Sigmoid colon (tissue), 4 donors: ENCODE results near the gene MYO5B.

Source experiments
- CTCF ChIP-seq, 4 experiments: fragments of 450-650 bp in 3 of 4; fragments of 200-600 bp in 1 of 4; IDR thresholded peaks; one replicate each; pipeline ENCODE4 v1.5.1; 2016 to 2019; ENCODE audit warnings: antibody characterized with exemption in 4 of 4, mild to moderate bottlenecking in 3 of 4, moderate library complexity in 2 of 4
- EP300 ChIP-seq, 4 donors: sonication (generic); formaldehyde crosslinking; IDR thresholded peaks; one replicate each; pipeline ENCODE4 v1.6.1; 2017; ENCODE audit warnings: antibody characterized with exemption in 4 of 4
- POLR2A ChIP-seq, 2 donors: fragments of 450-650 bp; IDR thresholded peaks; one replicate each; pipeline ENCODE4 v1.6.1; 2016; ENCODE audit warnings: antibody characterized with exemption in 2 of 2, mild to moderate bottlenecking in 2 of 2, moderate library complexity in 2 of 2
- POLR2AphosphoS5 ChIP-seq, 4 donors: sonication (generic); formaldehyde crosslinking; IDR thresholded peaks; one replicate each; pipeline ENCODE4 v1.6.1; 2017; ENCODE audit warnings: antibody characterized with exemption in 4 of 4

DNA sequence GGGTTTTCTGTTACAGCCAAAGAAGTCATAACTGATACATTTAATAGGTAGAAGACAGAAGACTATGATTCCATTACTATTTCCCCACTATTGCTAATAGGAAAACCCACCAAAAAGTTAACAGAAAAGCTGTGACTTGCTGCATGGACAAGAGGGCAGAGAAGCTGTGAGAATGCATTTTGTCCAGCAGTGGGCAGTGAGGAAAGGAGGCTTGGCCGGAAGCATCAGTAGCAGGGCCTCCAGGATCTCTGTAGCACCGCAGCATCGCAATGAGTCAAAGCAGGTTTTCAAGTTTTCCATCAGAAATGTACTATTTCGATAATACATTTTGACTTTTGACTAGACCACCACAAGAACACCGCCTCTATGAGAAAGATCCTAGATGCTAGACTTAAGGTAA is 24.9 kb downstream of the MYO5B start:
- no peak for TF ChIP-seq EP300 (IDR thresholded peaks at IDR 0.05)
- no peak for TF ChIP-seq CTCF (IDR thresholded peaks at IDR 0.05)
- TF ChIP-seq POLR2AphosphoS5 (IDR thresholded peaks at IDR 0.05): no peak
- TF ChIP-seq POLR2A (IDR thresholded peaks at IDR 0.05): no peak
